CD4-positive, alpha-beta T cell treated with Interleukin-4 for 1 hour (primary cell): ENCODE measurements around the gene AUTS2.

Experiments used
- DNase-seq, 2 donors: peaks; one replicate each; pipeline ENCODE4 v3.0.0-alpha.2; 2020 to 2022

The AUTS2 gene

DNA sequence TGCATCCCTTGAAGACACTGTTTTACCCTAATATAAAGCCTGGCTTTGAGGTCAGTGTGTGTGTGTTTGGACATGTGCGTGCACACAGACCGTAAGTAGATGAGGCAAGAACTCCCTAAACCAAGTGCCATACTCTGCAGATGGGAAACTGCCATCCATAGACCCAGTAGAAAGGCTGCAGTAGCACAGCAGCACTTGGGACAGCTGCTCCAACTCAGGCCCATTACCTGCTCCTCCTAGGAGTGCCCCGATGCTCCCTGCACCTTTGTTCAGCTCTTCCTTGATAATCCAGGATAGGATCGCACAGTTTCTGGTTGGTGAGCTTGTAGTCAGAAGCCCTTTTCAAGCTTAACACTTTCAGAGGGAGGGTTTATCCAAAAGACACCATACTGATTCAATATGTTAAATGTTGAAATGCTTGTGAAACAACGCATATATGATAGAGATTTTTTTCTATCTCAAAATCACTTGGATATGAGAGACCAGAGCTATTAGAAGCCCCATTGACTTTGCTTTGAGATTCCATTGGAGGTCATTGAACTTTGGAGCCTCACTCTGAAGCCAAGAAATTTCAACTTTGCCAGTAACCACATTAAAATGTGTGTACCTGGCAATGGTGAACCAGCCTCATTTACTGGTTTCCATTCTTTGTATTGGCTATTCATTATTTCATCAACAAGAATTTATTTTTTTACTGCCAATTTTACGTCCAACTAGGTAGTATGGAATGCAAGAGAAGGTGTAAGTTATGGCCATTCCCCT lies 776.7 kb downstream of the AUTS2 start:
- DNase-seq = no peak

DNA sequence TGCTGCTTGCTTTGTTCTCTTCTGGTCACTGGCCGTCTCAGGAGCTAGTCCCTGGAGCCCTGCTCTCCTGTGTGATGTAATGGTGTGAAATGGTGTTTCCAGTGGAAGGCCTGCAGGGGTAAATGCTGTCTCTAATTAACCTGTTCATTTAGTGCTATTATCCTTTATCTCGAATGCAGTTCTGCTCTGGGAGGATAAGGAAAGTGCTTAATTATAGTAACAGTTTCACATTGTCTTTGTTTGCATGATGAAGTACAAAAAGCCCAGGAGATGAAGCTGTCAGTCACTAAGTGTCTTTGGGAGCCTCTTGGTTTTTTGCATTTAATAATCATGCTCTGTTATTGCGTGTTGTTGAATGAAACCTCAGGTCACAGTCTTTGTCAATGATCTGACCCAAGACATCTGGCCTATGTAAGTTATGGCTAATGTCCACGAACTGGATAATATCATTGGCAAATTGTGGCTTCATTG lies 778.3 kb downstream of the AUTS2 start:
- no peak for DNase-seq

DNA sequence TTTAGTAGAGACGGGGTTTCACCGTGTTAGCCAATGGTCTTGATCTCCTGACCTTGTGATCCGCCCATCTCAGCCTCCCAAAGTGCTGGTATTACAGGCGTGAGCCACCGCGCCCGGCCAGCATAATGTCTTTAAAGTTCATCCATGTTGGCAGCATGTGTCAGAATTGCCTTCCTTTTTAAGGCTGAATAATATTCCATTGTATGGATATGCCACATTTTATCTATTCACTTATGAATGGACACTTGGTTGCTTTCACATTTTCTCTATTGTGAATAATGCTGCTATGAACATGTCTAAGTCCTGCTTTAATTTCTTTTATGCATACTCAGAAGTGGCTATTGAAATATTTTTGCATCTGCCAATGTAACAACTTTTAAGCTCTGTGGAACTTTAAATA lies 779.7 kb downstream of the AUTS2 start:
- DNase-seq = no peak

DNA sequence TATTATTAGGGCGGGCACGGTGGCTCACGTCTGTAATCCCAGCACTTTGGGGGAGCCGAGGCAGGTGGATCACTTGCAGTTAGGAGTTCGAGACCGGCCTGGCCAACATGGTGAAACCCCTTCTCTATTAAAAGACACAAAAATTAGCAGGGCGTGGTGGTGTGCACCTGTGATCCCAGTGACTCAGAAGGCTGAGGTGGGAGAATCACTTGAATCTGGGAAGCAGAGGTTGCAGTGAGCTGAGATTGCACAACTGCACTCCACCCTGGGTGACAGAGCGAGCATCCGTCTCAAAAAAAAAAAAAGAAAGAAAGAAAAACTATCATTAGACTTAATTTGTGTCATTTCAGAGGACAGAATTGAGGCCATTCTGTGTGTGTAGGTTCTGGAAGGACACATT lies 780.9 kb downstream of the AUTS2 start:
- DNase-seq = no peak

DNA sequence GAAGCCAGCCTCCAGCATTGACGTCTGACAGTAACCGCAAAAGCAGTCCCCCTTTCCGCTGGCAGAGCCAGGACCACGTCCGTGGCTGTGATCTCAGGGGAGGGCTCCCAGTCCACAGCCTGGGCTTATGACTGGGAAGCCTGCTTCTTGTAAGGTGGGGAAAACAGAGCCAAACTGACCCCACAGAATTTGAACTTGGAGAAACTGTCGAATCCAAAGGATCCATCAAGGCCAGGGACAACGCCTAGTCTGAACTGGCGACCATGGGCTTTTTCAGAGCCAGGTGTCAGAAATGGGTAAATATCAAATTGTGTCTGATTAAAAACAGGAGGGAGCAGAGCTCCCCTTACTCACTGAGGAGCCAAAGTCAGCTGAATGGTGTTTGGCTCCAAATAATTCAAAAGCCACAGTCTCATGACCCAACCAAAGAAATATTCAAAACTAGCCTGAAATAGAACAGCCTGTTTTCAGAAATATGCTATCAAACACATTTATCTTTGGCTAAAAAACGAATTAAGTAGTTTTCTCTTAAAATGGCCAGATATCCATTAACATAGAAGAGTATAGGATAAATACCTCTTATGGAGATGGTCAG lies 782.2 kb downstream of the AUTS2 start:
- DNase-seq = no peak

DNA sequence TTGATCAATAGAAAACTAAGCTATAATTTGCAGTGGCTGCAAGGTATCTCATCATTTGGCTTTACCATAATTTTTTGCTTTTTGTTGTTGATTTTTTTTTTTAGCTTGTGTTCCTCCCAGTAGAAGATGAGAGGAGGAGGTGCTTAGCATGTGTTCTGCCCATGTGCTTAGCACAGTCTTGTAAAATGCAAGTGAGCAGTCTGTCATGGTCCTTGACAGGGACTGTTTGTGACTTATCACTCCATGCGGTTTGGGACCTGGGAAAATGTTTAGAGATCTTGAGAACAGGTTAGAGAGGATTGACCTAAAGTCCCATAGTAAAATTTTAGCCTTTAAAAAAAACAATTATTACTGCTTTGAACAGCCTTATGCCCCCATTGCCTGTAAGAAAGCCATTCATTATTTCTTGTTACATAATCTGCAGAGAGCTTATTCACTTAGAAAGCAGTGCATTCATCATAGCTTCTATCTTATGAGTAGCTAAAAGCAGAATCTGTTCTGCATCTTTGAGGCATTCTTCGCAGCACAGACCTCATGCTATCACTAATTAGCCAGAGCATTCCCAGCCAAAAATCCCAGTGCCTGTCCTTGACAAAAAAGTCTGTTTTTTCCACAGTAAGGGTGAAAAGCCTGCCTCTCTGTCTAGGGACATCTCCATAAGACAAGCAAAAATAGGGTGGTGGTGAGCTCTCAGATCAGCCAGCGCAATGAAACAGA lies 784.9 kb downstream of the AUTS2 start:
- DNase-seq = no peak

DNA sequence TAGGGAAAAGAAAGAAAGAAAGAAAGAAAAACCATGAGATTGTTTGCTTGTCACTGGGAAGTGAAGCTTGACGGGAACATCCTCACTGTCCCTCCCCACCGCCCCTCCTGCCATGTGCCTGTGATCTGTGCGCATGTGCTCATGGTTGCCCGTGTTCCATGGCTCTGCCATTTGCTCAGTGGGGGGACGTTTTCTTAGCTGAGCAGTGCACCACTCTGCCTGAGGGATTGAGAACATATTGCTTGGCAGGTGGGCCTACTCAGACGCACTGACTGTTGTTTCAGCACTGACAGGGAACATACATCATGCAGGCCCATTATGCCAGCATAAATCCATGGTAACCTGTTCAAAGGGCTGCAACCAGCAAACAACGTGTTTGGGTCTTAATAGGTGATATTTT lies 785.7 kb downstream of the AUTS2 start:
- DNase-seq = no peak

DNA sequence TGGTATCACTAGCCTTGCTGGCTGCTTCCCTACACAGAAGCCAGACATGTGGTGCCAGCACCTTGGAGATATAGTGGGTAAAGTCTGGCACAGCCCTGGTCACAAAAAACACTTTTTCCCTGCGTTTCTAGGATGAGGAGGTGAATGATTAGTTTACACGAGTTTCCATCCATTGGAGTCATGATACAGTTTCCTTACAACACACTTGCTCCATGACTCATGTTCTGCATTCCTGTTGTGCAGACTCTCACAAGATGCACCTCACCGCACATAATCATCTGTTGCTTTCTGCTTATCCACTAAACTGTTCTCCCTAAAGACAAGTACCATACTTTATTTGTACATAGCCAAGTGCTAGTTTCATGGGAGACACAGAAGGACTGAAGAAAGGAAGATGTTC lies 786.6 kb downstream of the AUTS2 start:
- no peak for DNase-seq

DNA sequence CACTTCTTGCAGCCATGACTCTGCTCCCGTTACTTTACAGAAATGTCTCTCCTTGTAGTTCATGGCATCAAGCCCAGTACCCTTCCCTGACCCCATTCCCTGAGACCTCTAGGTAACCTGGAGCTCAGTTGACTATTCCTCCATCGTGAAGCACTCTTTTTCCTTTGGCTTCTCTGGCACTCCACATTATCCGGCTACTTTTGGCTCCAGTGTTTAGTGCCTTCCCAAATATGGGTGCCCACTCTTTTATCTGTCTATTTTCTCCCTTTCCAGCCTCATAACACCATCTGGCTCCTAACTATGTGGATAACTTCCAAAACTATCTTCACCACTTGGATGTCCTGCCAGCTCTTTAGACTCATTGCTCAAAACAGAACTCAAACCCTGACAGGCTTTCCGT lies 788.9 kb downstream of the AUTS2 start:
- DNase-seq = no peak

DNA sequence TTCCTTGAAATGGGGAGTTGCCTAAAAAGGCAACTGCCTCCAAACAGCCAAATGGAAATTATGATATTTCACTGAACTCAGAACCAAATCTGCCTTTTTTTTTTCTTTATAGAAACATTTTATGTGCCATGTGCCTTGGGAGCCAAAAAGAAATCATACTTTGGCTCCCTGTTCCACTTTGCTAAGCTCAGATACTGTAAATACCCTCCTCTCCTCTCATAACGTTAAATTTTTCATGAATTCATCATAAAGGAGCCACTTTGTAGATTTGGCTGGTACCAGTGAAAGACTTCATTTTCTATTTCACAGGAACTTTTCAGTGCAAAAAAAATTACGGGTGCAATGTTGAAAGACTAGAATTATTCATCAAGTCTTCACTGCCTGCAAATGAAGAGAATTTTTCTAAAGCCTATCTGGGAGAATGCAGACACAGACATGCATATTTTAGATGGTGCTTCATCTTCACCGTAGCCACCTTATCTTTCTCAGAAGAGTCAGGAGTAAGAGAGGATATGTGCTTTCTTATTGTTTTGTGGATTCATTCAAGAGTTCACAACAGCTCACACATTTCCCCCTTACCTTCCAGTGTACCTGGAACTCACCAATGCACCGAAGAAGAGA lies 791.4 kb downstream of the AUTS2 start:
- DNase-seq = no peak

DNA sequence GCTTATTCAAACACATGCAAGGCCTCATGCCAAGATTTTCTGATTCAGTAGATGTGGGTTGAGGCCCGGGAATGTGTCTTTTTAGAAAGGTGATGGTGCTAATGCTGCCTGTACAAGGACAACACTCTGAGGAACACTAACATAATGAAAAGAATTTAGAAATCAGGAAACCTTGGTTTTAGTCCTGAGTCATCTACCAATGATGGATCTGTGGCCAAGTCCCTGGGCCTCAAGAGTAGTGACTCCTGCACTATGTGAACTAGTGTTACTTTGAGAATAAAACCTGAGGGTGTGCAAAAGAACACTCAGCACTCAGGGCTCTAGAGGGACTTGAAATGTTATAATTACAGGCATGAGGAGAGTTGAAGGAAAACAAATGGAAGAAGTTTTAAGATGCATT lies 792.0 kb downstream of the AUTS2 start:
- no peak for DNase-seq

DNA sequence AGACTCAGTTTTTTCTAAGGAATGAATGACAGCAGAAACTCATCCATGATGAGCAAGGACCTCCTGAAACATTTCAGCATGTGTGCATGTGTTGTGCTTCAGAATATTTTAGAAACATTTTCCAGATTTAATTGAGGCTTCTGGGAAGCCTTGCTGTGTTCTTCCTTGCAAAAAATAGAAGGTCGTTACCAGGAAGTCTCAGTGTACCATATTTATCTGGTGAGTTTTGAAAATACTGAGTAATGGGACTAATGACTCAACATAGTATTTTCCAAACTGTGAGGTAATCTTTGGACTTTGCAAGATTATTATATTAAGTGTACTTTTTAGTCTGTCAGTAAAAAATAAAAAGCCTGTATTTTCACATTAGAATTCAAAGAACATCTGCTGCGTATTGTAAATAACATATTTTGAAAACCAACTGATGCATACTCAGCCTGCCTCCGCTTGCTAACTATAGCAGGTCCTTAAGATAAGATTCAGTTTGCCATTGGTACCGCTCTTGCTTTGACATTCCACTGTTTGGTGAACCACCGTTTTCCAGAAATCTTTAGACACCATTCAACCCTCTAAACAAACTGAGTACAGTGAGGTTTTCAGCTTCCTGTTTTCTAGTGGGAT lies 794.1 kb downstream of the AUTS2 start:
- no peak for DNase-seq

DNA sequence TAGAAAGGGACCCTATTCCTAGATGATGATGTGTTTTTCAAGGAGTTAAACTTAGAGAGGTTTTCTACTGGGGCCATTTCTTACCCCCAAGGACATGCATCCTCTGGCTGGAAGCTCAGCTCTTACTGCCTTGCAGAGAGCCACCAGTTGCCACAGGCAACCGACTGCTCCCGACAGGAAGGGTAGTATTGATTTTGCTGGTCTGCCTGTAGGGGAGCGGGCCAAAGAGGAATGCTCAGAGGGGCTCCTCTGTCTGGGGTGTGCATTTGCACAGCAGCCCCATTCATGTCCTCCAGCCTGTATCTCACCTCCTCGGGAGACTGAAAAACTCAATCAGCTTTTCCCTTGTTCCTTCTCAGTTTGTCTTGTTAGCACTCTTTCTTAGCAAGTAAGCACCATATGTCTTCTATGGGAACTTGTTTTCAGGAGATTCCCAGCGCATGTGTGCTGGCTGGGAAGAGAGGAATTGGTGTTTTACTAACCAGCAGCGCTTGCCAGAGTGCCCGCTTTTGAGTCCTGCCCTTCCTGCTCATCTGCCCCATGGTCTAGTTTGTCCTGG lies 794.7 kb downstream of the AUTS2 start:
- no peak for DNase-seq

DNA sequence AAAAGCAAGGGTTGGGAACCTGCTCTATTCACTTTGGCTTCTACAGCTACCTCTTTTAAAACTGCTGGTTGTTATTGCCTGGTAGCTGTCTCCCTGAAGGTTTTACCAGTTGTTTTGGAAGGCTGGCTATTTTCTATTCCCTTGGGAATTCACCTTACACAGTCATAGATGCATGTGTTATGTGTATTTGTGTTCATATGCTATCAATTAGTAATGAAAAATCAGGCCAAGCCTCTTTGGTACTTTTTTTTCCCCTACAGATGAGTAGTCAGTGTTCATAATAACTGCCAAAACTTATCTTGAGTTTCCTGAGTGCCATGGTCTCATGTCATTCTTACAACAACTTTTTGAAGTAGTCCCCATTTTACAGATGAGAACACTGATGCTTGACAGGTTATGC lies 795.7 kb downstream of the AUTS2 start:
- no peak for DNase-seq

DNA sequence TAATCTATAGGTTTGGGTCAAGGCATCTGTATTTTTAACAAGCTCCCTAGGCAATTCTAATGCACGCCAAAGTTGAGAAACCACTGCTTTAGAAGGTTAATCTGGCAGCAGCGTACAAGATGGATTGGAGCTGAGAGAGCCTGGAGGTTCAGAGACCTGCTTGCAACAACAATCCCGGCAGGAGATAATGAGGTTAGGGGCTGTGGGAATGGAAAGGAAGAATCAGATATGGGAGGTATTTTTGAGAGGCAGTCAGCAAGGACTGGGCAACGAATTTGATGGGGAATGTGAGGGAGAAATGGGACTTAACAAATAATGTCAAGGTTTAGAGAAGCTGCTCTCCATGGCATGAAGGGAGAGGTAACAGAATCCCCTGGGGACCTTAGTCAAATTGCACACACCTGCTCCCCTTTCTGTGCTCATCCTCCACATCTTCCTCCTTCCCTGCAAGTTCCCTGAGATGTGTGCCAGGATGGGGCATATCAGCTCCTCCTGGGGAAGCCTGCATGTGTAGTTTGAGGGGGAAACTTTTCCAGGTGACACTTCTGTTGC lies 802.6 kb downstream of the AUTS2 start:
- DNase-seq = no peak

DNA sequence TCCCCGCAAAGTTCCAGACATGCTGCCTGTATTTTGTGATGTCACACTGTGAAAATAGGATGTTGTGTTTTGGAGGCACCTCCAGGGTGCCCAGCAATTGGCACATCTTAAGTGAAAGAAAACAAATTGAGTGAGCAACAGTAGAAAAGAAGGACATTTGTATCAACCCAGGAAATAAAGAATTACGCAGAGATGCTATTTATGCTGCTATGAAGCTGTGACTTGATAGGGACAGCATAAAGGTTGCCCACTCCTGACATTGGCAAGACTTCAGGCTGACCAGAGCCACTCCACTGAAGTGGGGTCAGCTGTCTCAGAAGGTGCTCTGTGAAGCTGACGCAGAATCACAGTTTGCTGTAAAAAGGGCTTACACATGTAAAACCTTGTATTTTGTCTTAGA lies 803.8 kb downstream of the AUTS2 start:
- no peak for DNase-seq

DNA sequence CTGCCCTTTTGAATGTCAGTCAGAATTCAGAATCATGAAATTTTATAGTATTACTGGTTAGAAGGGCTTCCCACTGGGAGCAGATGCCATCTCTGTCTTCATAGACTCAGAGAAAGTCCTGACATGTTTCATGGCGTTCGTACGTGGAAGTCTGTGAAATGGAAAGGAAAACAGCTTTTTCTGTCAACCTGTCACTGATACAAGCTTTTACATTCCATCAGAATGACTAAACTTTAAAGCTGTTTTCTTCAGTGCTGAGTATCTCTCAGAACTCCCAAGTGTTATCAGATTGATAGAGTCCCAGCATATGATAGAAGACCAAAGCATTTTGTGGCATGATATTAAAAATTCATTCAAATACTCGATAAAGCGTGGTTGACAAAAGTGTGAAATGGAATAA lies 807.0 kb downstream of the AUTS2 start:
- no peak for DNase-seq

DNA sequence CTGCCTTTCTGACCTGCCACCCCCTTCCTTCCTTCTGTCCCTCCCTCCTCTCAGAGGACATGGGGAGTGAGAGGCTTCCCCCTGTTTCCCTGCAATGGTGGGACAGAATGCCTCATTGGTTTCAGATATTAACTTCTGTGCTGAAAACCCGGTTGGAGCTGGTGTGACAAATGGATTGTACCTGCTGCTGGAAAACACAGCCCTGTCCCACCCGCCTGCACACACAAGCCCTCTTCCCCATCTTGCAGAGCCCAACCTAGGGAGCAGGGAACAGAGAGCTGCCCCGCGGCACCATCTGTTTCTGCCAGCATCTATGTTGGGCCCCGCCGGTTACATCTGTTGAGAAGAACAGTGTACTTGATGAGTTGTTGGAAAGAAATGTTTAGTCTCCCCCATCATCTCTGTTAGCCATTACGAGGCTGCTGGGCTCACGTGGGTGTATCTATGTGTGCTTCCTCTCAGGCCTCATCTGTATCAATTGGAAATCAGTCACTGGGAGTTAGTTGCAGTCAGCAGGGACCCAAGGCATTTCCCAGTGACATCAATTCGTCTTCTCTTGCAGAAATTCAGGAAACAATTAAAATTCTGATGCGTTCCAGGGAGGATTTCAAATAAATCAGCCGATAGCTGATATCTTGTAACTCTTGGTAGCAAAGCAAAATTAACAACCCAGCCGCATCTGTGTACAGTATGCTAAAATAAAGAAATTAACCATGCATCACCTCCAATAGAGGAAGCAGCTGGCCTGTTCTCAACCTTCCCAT lies 808.1 kb downstream of the AUTS2 start:
- DNase-seq = no peak

DNA sequence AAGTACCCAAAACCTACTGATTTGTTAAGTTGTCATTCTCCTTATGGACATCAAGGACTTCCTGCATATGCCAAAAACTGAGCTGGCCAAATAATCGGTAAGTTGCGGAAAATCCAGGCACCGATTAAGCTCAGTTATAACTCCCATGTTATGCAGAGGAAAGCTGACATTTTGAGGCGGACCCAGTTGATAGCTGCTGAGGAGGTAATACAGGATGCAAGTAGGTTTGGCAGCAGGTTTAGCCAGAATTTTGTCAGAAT lies 808.6 kb downstream of the AUTS2 start:
- no peak for DNase-seq

DNA sequence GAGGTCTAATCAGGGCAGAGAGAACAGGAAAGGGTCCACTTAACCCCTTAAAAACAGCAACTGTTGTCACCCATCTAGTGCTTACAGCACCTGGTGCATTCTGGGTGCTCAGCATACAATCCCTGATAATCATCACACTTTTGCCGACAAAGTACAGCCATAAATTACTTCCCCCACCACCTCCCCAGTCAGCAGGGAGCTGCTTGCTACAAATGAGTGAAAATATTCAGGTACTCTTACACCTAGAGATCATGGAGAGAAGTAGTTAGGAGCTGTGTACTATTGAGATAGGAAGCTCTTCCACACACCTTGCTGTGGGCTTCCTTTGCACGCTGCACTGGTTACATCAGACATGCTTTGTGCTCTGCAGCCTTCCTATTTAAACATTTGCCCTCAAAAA lies 810.2 kb downstream of the AUTS2 start:
- DNase-seq = no peak

DNA sequence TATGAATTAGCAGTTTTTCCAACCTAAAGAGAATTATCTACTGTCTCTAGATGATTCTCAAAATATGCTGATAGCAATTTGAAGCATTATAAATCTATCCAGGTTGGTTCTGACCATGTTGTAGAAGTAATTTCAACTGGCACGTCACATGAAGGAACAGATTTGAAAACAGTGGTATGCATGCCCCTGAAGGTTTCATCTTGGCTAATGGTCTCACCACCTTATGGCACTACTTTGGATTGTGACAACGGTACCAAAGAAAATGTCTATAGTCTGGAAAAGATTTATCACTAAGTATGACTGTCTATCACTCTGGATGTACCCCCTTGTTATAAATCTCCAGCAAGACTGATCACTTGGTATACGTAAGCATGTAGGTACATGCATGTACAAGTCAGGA lies 810.6 kb downstream of the AUTS2 start:
- no peak for DNase-seq

DNA sequence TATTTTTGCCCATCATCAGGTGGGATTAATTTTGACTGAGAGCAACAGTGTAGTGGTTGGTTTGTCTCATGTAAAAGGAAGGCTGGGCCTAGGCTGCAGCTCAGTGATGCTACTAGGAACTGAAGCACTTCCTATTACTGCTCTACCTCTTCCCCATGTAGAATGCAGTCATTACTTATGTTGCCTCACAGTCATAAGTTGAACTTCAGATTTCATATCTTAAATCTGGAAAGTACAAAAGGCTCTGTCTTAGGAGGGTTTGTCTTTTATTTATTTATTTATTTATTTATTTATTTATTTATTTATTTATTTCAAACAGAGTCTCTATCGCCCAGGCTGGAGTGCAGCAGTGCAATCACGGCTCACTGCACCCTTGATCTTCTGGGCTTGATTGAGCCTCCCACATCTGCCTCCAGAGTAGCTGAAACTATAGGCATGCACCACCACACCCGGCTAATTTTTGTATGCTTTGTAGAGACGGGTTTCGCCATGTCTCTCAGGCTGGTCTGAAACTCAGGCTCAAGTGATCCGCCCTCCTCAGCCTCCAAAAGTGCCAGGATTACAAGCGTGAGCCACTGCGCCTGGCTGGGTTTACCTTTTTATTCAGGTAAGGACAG lies 812.0 kb downstream of the AUTS2 start:
- no peak for DNase-seq
